Mammary epithelial cell (primary cell): Measurements from ENCODE around the gene COMMD2.

Experiments
- EZH2 ChIP-seq: IDR thresholded peaks from 2 replicates; pipeline ENCODE4 v1.6.1; 2012; ENCODE audit warnings: low read length, inconsistent platforms, borderline replicate concordance
- TF ChIP-seq, protein P1 (sequence below), 2 donors: IDR thresholded peaks in 1 of 2; conservative IDR thresholded peaks in 1 of 2; 2 replicates each; pipeline ENCODE4 v1.5.1; 2011 to 2012; ENCODE audit warnings: inconsistent platforms in 2 of 2, low read length in 2 of 2, mild to moderate bottlenecking in 2 of 2, control low read depth in 1 of 2, low read depth in 1 of 2; ENCODE audit not compliant: insufficient read depth in 1 of 2; ENCODE audit errors: extremely low read depth in 1 of 2

- TF ChIP-seq, protein P1, sequence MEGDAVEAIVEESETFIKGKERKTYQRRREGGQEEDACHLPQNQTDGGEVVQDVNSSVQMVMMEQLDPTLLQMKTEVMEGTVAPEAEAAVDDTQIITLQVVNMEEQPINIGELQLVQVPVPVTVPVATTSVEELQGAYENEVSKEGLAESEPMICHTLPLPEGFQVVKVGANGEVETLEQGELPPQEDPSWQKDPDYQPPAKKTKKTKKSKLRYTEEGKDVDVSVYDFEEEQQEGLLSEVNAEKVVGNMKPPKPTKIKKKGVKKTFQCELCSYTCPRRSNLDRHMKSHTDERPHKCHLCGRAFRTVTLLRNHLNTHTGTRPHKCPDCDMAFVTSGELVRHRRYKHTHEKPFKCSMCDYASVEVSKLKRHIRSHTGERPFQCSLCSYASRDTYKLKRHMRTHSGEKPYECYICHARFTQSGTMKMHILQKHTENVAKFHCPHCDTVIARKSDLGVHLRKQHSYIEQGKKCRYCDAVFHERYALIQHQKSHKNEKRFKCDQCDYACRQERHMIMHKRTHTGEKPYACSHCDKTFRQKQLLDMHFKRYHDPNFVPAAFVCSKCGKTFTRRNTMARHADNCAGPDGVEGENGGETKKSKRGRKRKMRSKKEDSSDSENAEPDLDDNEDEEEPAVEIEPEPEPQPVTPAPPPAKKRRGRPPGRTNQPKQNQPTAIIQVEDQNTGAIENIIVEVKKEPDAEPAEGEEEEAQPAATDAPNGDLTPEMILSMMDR (conservative IDR thresholded peaks at IDR 0.05 in 1 of 2, IDR thresholded peaks at IDR 0.05 in 1 of 2; ENCODE audit: extremely low read depth in 1 of 2, insufficient read depth in 1 of 2, low read depth in 1 of 2, low read length in 2 of 2), result no peak
- TF ChIP-seq EZH2, result no peak
Measured at GRCh38 chr3:149701977-149702350, 50.3 kb downstream of the COMMD2 start.
